GM21737 (cell line): ENCODE measurements around the gene KCNQ2.

ENCODE experiments used
- ATAC-seq: cut with Tn5 transposase; IDR thresholded peaks from one replicate; pipeline ENCODE4 v1.9.1; 2021; ENCODE audit warnings: mild to moderate bottlenecking, moderate library complexity; ENCODE audit not compliant: unreplicated experiment

KCNQ2 gene

GRCh38 chr20:63501818-63502670, 29.6 kb upstream of the KCNQ2 start:
- ATAC-seq, result no peak

GRCh38 chr20:63500902-63501817, 28.7 kb upstream of the KCNQ2 start:
- no peak for ATAC-seq

DNA sequence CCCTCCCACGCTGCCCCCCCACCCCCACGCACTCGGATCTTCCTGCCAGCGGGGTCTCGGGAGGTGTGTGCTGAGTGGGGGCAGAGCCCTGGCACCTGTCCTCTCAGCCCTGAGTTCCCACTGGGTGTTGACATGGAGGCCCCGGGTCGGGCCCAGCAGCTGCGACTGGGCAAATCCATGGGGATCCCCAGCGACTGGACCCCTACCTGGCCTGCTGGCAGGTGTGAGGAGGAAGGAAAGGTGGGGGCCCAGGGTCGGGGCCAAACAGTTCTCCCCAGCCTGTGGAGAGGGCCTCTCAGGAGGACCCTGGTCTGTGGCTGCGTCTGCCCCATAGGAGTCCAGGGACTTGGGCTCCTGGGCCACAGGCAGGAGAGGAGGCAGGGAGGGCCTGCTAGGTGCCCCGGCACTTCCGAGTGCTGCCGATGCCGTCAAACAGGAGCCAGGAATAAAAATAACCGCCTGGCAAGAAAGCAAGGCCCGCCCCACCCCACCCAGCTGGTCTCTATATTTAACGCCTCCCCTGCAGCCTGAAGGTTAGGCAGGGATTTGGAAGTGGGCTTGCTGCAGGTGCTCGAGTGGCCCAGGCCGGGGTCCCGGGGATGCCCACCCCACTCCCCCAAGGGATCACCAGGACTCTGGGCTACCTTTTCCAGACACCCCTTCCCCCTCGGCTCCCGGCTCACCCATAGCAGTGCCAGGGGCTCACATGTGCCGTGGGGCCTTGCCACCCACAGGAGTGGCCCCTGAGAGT, 27.9 kb upstream of the KCNQ2 start:
- no peak for ATAC-seq

DNA sequence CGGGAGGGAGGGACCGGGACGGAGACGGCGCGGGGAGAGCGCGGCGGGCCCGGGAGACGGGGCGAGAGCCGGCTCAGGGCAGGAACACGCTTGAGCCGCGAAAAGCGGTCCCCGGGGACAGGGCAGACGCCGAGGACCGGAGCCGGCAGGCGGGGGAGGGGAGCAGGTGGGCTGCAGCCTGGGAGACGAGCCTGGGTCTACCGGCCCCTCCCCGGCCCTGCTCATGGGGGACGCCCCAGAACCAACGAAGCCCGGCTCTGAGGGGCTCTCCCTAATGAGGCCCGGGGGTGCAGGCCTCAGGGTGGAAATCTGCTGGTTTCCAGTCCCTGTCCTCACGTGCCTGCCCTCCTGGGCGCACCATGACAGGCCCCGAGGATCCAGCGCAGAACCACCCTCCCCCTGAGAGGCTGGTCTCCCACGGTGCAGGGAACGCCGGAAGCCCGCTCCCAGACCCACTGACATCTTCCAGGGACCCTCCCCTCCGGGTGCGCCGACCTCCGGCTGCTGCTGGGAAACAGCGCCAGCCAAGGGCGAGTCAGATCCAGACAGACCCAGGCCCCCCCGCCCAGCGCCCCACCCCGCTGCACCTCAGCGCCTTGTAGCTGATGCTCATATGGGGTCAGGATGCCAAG, 27.0 kb upstream of the KCNQ2 start:
- ATAC-seq, result no peak

GRCh38 chr20:63498960-63499337, 26.5 kb upstream of the KCNQ2 start, which contains the start of gene EEF1A2:
EEF1A2 (minus strand) TSS chr20:63499083; CDS start chr20:63497763, 1,320 bp downstream.
- ATAC-seq, result no peak

DNA sequence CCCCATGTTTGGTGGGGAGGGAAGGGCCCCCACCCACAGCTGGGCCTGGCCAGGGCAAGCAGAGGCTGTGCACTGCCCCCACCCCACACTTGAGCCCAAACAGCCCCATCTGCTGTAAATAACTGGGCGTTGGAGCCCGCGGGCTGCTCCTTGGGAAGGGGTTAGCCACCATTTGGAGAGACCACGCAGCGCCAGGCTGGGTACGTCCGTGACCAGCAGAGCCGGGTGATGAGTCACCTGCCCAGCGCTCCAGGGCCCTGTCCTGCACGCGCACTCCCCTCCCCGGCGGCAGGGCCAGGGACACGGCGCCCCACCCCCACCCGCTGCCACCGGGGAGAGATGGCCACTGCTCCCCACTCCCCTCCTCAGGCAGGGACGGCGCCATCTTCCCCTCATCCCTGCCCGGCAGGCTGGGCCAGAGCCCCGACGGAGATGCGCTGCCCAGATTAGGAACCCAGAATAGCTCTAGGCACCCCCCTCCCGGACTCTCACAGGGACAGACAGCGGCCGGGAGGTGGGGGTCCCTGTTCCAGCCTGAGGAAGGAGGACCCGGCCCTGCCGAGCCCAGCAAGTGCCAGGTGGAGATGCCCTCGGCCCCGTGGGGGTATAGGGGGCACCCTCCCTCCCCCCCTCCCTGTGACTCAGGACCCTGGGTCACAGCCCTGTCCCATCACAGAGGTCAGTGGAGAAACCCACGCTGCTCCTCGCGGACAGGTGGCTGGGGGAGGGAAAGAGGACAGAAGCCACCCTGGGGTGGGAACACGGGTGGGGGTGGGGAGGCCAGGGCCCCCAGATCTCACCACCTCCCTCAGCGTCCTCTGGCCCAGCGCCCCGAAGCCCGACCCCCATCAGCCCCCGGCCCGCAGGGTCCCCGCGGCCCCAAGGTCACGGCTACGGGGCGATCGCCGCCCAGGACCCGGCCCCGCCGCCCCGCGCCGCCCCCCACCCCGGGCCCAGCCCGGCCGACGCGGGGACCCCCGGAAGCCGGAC, 25.8 kb upstream of the KCNQ2 start:
- ATAC-seq, result no peak

DNA sequence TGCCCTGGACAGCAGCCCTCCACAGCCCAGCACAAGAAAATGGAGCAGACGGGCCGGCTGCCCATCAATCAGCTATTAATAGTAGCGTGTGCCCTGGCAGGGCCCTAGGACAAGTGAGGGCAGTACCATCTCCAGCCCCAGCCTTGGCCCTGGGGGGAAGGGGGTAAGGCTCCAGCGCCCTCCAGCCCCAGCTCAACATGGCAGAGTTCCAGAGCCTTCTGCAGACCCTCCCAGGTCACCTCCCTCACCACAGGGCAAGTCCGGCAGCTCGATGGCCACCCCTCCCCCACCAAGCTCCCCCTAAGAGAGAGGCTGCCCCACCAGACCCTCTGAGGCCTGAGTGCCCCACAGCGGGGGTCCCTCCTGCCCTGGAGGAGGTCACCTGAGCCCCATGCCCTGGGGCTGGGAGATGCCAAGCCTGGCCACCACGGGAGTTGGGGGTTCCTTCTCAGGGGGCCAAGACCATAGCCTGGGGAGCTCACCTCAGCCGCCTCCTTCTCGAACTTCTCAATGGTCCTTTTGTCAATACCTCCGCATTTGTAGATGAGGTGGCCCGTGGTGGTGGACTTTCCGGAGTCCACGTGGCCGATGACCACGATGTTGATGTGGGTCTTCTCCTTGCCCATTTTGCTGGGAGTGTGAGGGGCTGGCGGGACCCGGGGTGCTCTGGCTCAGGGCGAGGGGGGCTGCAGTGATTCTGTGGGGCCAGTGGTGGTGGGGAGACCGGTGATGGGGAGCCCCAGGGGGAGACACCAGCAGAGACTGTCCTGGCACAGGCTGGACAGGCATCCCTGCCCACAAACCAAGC, 24.9 kb upstream of the KCNQ2 start:
- no peak for ATAC-seq

DNA sequence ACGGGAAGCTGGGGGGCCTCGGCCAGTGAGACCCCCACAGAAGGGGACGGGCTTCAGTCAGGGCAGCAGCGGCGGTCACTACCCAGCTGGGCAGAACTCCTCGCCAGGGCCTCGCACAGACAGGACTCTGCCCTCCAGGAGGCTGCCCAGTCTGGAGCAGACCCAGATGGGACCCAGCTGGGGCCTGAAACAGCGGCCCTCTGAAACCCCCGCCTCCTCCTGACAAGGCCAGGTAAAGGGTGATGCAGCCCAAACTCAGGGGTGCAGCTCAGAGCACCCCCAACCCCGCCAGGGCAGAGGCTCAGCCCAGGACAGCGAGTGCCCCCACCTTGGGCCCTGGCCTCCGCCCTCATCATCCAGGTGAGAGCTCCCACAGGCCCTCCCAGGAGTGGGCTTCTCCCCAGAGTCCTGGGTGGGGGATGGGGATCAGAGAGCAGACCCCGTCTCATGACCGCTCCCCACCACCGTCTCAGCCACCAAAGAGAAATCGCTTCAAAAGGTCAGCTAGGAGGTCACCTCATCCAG, 24.2 kb upstream of the KCNQ2 start:
- ATAC-seq, result no peak

- ATAC-seq, result no peak
Observed at GRCh38 chr20:63495741-63496595, 23.5 kb upstream of the KCNQ2 start.

GRCh38 chr20:63495167-63495720, 22.8 kb upstream of the KCNQ2 start:
- ATAC-seq, result no peak

- no peak for ATAC-seq
Observed at GRCh38 chr20:63494420-63495166, 22.1 kb upstream of the KCNQ2 start.

DNA sequence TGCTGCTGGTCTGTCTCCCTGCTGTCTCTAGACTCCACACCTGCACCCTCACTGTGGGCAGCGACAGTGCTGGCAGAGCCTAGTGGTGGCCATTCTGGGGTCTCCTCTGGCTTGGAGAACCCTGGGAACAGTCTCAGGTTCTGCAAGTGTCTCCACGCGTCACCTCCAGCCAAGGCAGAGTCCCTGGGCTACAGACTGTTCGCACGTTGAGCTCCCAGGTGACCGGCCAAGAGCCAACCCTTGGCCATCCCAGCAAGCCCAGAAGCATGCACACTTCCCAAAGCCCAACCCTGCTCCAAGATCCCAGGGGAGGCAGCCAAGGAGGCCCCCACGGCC, 21.6 kb upstream of the KCNQ2 start:
- ATAC-seq, result no peak

DNA sequence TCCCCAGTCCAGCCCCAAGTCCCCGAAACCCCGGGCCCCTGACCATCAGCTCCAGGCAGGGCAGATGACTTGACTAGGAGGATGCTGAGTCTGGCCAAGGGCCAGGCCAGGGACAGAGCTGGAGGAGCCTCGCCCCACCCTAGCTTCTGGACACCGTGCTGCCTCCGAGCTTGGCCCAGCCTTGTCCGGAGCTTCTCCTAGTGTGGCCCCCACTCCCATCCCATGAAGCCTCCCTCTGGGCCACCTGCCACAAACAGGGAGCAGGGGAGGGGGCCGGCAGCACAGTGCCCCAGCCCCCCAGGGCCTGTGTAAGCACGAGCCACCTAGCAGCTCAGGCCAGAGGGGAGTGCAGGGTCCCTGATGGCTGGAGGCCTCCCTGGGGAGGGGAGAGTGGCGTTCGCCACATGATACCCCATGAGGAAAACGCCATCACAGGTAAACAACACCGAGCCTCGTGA, 21.1 kb upstream of the KCNQ2 start:
- no peak for ATAC-seq

- no peak for ATAC-seq
Observed at GRCh38 chr20:63492982-63493381, 20.5 kb upstream of the KCNQ2 start.

DNA sequence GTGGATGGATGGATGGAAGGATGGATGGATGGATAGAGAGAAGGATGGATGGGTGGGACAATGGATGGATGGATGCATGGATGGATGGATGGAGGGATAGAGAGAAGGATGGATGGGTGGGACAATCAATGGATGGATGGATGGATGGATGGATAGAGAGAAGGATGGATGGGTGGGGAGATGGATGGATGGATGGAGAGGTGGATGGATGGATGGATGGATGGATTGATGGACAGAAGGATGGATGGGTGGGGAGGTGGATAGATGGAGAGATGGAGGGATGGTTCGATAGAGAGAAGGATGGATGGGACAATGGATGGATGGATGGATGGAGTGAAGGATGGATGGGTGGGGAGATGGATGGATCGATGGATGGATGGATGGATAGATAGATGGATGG, 20.1 kb upstream of the KCNQ2 start:
- ATAC-seq, result no peak

DNA sequence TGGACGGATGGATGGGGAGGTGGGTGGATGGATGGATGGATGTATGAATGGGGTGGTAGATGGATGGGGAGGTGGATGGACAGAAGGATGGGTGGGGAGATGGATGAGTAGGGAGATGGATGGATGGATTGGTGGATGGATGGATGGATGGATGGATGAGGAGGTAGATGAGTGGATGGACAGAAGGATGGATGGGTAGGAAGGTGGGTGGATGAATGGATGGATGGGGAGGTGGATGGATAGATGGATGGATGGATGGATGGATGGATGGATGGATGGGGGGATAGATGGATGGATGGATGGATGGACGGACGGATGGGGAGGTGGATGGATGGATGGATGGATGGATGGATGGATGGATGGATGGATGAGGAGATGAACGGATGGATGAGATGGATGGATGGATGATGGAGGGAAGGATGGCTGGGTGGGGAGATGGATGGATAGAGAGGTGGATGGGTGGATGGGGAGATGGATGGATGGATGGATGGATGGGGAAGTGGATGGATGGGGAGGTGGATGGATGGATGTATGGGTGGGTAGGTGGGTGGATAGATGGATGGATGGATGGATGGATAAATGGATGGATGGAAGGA, 19.3 kb upstream of the KCNQ2 start:
- ATAC-seq, result no peak
